HEK293 (cell line): ENCODE data around the gene RFESD.

Source experiments
- CTCF ChIA-PET: fragments of 350-600 bp; formaldehyde crosslinking; extraction: SDS; loops from one replicate; lab custom pipeline; 2021; ENCODE audit warnings: antibody characterized with exemption; lab: Yijun Ruan, JAX
- POLR2A ChIA-PET: fragments of 300-600 bp; formaldehyde crosslinking; extraction: SDS; loops from one replicate; lab custom pipeline; 2020; ENCODE audit warnings: antibody characterized with exemption, inconsistent platforms; lab: Yijun Ruan, JAX
- H3K27ac ChIP-seq: fragments of 200-500 bp; sonication (Bioruptor generic); 2 replicates; pipeline ENCODE4 v1.5.1; 2014; ENCODE audit warnings: low read depth, low read length, control low read depth, inconsistent platforms; ENCODE audit errors: extremely low read depth
- H3K36me3 ChIP-seq, 2 experiments: fragments of 200-500 bp in 1 of 2; sonication (Bioruptor generic) in 1 of 2; 1 replicate in 1 of 2; 2 replicates in 1 of 2; pipeline ENCODE4 v1.5.1; 2014 to 2017; ENCODE audit warnings: inconsistent platforms in 2 of 2, low read length in 2 of 2; ENCODE audit not compliant: control insufficient read depth in 2 of 2, insufficient read depth in 1 of 2
- H3K4me1 ChIP-seq: fragments of 200-500 bp; sonication (Bioruptor generic); 2 replicates; pipeline ENCODE4 v1.5.1; 2014; ENCODE audit warnings: mild to moderate bottlenecking, low read length, inconsistent platforms; ENCODE audit not compliant: control insufficient read depth, insufficient read depth
- H3K4me3 ChIP-seq: 2 replicates; pipeline ENCODE4 v1.5.1; 2011; ENCODE audit warnings: low read depth, mild to moderate bottlenecking, control low read depth, low read length, moderate library complexity
- H3K9me3 ChIP-seq: fragments of 200-500 bp; sonication (Bioruptor generic); 2 replicates; pipeline ENCODE4 v1.5.1; 2014; ENCODE audit warnings: low read depth, low read length, inconsistent platforms; ENCODE audit not compliant: control insufficient read depth, insufficient read depth
- GLIS1 ChIP-seq: fragments of 450-650 bp; formaldehyde crosslinking; IDR thresholded peaks from 2 replicates; pipeline ENCODE4 v1.5.1; 2016; ENCODE audit warnings: missing biosample characterization, missing genetic modification characterization
- SCRT2 ChIP-seq: fragments of 450-650 bp; formaldehyde crosslinking; IDR thresholded peaks from 2 replicates; pipeline ENCODE4 v1.5.1; 2016; ENCODE audit warnings: missing biosample characterization, missing genetic modification characterization
- SETDB1 ChIP-seq: IDR thresholded peaks from one replicate; pipeline ENCODE4 v1.6.1; 2017; ENCODE audit warnings: mild to moderate bottlenecking, low read length, moderate library complexity, mixed read lengths; ENCODE audit not compliant: insufficient read length
- ZBTB48 ChIP-seq: fragments of 450-650 bp; formaldehyde crosslinking; IDR thresholded peaks from 2 replicates; pipeline ENCODE4 v1.5.1; 2016; ENCODE audit warnings: missing biosample characterization, missing genetic modification characterization
- ZBTB7A ChIP-seq: fragments of 450-650 bp; formaldehyde crosslinking; IDR thresholded peaks from 2 replicates; pipeline ENCODE4 v1.5.1; 2016; ENCODE audit warnings: low read depth, missing biosample characterization, missing genetic modification characterization
- ZFP37 ChIP-seq: fragments of 450-650 bp; formaldehyde crosslinking; IDR thresholded peaks from 2 replicates; pipeline ENCODE4 v1.5.1; 2016; ENCODE audit warnings: missing biosample characterization, missing genetic modification characterization
- ZFP69B ChIP-seq: fragments of 450-650 bp; formaldehyde crosslinking; IDR thresholded peaks from 2 replicates; pipeline ENCODE4 v1.5.1; 2016; ENCODE audit warnings: missing biosample characterization, missing genetic modification characterization
- ZNF221 ChIP-seq: fragments of 450-650 bp; formaldehyde crosslinking; IDR thresholded peaks from 2 replicates; pipeline ENCODE4 v1.5.1; 2017; ENCODE audit warnings: missing biosample characterization, missing genetic modification characterization, borderline replicate concordance
- ZNF37A ChIP-seq: fragments of 450-650 bp; IDR thresholded peaks from 2 replicates; pipeline ENCODE4 v1.5.1; 2018; ENCODE audit warnings: missing biosample characterization, missing genetic modification characterization
- ZNF394 ChIP-seq: fragments of 450-650 bp; formaldehyde crosslinking; IDR thresholded peaks from 2 replicates; pipeline ENCODE4 v1.5.1; 2016; ENCODE audit warnings: missing biosample characterization, missing genetic modification characterization, mild to moderate bottlenecking, moderate library complexity, borderline replicate concordance
- TF ChIP-seq, protein P1 (sequence below): fragments of 450-650 bp; formaldehyde crosslinking; IDR thresholded peaks from 2 replicates; pipeline ENCODE4 v1.5.1; 2016; ENCODE audit warnings: missing biosample characterization, missing genetic modification characterization
- TF ChIP-seq, protein P2 (sequence below): fragments of 450-650 bp; formaldehyde crosslinking; IDR thresholded peaks from 2 replicates; pipeline ENCODE4 v1.5.1; 2016; ENCODE audit warnings: missing biosample characterization, missing genetic modification characterization, borderline replicate concordance
- TF ChIP-seq, protein P3 (sequence below): fragments of 450-650 bp; formaldehyde crosslinking; IDR thresholded peaks from 2 replicates; pipeline ENCODE4 v1.5.1; 2016; ENCODE audit warnings: missing biosample characterization, missing genetic modification characterization

The RFESD gene

DNA sequence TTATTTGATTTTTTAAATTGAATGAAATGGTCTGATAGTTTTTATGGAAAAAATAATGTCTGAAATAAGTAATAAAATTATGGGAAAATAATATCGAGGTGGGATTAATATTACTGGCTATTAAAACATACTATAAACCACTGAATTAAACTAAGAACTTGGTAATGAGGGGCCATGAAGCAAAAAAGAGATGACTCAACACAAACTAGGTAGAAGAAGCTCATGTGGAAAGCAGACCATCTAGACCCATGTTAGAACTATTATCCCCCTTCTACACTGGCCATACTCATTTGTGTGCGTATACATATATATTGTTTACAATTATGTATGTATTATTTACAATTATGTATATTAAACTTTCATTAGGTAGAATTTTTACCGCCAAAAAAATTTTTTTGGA is 35.2 kb upstream of the RFESD start:
- TF ChIP-seq GLIS1 (tag by site-specific recombination), result no peak
- no peak for TF ChIP-seq ZNF394 (tag by site-specific recombination)
- TF ChIP-seq ZNF37A, result no peak
- TF ChIP-seq ZFP37, result no peak
- TF ChIP-seq, protein P1, sequence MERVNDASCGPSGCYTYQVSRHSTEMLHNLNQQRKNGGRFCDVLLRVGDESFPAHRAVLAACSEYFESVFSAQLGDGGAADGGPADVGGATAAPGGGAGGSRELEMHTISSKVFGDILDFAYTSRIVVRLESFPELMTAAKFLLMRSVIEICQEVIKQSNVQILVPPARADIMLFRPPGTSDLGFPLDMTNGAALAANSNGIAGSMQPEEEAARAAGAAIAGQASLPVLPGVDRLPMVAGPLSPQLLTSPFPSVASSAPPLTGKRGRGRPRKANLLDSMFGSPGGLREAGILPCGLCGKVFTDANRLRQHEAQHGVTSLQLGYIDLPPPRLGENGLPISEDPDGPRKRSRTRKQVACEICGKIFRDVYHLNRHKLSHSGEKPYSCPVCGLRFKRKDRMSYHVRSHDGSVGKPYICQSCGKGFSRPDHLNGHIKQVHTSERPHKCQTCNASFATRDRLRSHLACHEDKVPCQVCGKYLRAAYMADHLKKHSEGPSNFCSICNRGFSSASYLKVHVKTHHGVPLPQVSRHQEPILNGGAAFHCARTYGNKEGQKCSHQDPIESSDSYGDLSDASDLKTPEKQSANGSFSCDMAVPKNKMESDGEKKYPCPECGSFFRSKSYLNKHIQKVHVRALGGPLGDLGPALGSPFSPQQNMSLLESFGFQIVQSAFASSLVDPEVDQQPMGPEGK (tag by site-specific recombination), result no peak
- TF ChIP-seq ZBTB48 (tag by site-specific recombination), result no peak
- no peaks in the 10 kb centered on the region for H3K9me3 ChIP-seq
- CTCF ChIA-PET, result interaction anchor here (0.6 kb wide), 1 partner anchor 701 kb away, joined by 5 read pairs; no protein-coding TSS in a partner anchor
- no peaks in the 10 kb centered on the region for H3K4me1 ChIP-seq
- no peak overlapping the region for H3K27ac ChIP-seq
- POLR2A ChIA-PET, result no interaction called here
- H3K4me3 ChIP-seq, result no peak overlapping the region
- H3K36me3 ChIP-seq, result no peaks in the 10 kb centered on the region

DNA sequence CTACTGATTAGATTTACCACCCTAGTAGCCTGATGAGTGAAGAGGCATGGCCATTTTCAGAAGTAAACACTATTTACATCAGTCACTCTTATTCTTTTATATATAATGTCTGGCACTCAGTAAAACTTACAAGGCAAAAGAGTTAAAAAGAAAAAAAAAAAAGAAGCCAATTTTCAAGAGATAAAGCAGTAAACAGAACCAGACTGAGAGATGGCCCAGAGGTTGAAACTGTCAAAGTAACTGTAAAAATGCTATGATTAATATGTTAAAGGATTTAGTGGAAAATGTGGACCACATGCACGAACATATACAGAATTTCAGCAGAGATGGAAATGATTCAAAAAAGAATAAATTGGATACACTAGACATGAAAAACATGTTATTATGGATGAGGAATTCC is 33.1 kb upstream of the RFESD start:
- H3K4me1 ChIP-seq, result no peaks in the 10 kb centered on the region
- H3K36me3 ChIP-seq, result no peaks in the 10 kb centered on the region
- no peak overlapping the region for H3K27ac ChIP-seq
- H3K9me3 ChIP-seq, result no peaks in the 10 kb centered on the region
- POLR2A ChIA-PET, result no interaction called here
- TF ChIP-seq ZNF221, result no peak
- peak; percentile 67 for TF ChIP-seq SETDB1
- TF ChIP-seq ZFP69B (tag by site-specific recombination), result no peak
- TF ChIP-seq ZBTB7A (tag by site-specific recombination), result no peak
- TF ChIP-seq SCRT2 (tag by site-specific recombination), result no peak
- no peak for TF ChIP-seq ZBTB48 (tag by site-specific recombination)
- no peak overlapping the region for H3K4me3 ChIP-seq
- CTCF ChIA-PET, result no interaction called here

DNA sequence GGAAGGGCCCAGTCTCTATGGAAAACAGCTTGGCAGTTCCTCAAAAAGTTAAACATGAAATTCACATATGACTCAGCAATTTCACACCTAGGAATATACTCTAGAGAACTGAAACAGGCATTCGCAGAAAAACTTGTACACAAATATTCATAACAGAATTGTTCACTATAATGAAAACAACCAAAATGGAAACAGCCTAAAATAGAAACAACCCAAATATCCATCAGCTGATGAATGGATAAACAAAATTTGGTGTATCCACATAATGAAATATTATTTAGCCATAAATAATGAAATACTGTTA is 31.5 kb upstream of the RFESD start:
- ChIA-PET CTCF (interaction anchor here (0.6 kb wide), 1 partner anchor 217 kb away, joined by 3 read pairs; no protein-coding TSS in a partner anchor), POLR2A (no interaction called here)
- Histone ChIP-seq H3K4me3 (no peak overlapping the region), H3K9me3 (no peaks in the 10 kb centered on the region), H3K36me3 (no peaks in the 10 kb centered on the region), H3K4me1 (no peaks in the 10 kb centered on the region), H3K27ac (no peak overlapping the region)
- TF ChIP-seq, protein P2, sequence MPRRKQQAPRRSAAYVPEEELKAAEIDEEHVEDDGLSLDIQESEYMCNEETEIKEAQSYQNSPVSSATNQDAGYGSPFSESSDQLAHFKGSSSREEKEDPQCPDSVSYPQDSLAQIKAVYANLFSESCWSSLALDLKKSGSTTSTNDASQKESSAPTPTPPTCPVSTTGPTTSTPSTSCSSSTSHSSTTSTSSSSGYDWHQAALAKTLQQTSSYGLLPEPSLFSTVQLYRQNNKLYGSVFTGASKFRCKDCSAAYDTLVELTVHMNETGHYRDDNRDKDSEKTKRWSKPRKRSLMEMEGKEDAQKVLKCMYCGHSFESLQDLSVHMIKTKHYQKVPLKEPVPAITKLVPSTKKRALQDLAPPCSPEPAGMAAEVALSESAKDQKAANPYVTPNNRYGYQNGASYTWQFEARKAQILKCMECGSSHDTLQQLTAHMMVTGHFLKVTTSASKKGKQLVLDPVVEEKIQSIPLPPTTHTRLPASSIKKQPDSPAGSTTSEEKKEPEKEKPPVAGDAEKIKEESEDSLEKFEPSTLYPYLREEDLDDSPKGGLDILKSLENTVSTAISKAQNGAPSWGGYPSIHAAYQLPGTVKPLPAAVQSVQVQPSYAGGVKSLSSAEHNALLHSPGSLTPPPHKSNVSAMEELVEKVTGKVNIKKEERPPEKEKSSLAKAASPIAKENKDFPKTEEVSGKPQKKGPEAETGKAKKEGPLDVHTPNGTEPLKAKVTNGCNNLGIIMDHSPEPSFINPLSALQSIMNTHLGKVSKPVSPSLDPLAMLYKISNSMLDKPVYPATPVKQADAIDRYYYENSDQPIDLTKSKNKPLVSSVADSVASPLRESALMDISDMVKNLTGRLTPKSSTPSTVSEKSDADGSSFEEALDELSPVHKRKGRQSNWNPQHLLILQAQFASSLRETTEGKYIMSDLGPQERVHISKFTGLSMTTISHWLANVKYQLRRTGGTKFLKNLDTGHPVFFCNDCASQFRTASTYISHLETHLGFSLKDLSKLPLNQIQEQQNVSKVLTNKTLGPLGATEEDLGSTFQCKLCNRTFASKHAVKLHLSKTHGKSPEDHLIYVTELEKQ (tag by site-specific recombination), result no peak
- TF ChIP-seq, protein P3, sequence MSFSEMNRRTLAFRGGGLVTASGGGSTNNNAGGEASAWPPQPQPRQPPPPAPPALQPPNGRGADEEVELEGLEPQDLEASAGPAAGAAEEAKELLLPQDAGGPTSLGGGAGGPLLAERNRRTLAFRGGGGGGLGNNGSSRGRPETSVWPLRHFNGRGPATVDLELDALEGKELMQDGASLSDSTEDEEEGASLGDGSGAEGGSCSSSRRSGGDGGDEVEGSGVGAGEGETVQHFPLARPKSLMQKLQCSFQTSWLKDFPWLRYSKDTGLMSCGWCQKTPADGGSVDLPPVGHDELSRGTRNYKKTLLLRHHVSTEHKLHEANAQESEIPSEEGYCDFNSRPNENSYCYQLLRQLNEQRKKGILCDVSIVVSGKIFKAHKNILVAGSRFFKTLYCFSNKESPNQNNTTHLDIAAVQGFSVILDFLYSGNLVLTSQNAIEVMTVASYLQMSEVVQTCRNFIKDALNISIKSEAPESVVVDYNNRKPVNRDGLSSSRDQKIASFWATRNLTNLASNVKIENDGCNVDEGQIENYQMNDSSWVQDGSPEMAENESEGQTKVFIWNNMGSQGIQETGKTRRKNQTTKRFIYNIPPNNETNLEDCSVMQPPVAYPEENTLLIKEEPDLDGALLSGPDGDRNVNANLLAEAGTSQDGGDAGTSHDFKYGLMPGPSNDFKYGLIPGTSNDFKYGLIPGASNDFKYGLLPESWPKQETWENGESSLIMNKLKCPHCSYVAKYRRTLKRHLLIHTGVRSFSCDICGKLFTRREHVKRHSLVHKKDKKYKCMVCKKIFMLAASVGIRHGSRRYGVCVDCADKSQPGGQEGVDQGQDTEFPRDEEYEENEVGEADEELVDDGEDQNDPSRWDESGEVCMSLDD (tag by site-specific recombination), result no peak
